ENCODE results near the gene YJEFN3.

Gene YJEFN3

GRCh38 chr19:19506592-19506991 is 22.1 kb upstream of the YJEFN3 start:
- H3K4me1 Mint-ChIP-seq, result no peaks in the 10 kb centered on the region
- no peak overlapping the region for H3K27ac Mint-ChIP-seq
- H3K36me3 Mint-ChIP-seq, result peaks cover 6% of the 10 kb centered on the region

DNA sequence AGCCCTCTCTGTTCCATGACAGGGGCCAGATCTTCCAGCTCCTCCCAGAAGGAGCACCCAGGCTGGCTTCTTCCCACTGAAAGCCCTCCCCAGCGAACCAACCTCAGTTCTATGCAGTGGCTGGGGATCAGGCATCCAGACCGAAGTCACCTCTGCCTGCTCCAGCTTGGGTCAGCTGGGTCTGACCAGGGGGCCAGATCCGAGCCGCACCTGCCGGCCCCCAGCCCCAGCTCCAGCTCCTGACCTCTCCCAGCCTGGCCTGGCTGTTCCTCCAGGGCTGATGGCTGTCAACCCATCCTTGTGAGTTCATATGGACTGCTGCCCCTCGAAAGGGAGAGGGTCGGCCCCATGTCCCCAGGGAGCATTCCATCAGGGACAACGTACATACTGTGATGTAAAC is 21.4 kb upstream of the YJEFN3 start:
- H3K27ac Mint-ChIP-seq, result no peak overlapping the region
- H3K4me1 Mint-ChIP-seq, result no peaks in the 10 kb centered on the region
- H3K36me3 Mint-ChIP-seq, result peaks cover 5% of the 10 kb centered on the region
- no peak overlapping the region for H3K4me3 Mint-ChIP-seq
- H3K9me3 Mint-ChIP-seq, result no peaks in the 10 kb centered on the region
- no peaks in the 10 kb centered on the region for H3K27me3 Mint-ChIP-seq

More at GRCh38 chr19:19506592-19506991, 22.1 kb upstream of the YJEFN3 start:
- Mint-ChIP-seq H3K4me3 (no peak overlapping the region), H3K27me3 (no peaks in the 10 kb centered on the region), H3K9me3 (no peaks in the 10 kb centered on the region)

- H3K27ac Mint-ChIP-seq, result no peak overlapping the region
- H3K4me1 Mint-ChIP-seq, result no peaks in the 10 kb centered on the region
- peaks cover 5% of the 10 kb centered on the region for H3K36me3 Mint-ChIP-seq
- H3K27me3 Mint-ChIP-seq, result no peaks in the 10 kb centered on the region
- H3K4me3 Mint-ChIP-seq, result no peak overlapping the region
- H3K9me3 Mint-ChIP-seq, result no peaks in the 10 kb centered on the region
These were observed 20.5 kb upstream of the YJEFN3 start for GRCh38 chr19:19508217-19508616.

DNA sequence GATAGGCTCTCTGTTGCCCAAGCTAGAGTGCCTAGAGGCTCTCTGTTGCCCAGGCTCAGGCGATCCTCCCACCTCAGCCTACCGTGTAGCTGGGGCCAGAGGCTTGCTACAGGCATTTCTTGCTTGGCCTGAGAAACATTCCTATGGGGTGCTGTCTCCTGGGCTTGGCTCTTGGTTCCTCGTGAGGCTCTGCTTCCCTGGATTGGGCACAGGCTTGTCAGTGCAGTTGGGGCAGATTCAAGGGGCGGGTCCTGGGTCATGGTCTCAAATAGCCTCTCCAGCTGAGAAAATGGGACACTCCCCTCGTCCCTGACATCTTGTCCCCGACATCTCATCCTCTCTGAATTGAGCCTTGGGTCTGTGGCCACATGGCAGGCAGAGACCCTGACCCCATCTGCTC is 18.3 kb upstream of the YJEFN3 start:
- no peaks in the 10 kb centered on the region for H3K27me3 Mint-ChIP-seq
- peak overlapping the region; percentile 70 for H3K27ac Mint-ChIP-seq
- peaks cover 5% of the 10 kb centered on the region for H3K36me3 Mint-ChIP-seq
- no peaks in the 10 kb centered on the region for H3K9me3 Mint-ChIP-seq
- no peaks in the 10 kb centered on the region for H3K4me1 Mint-ChIP-seq
- no peak overlapping the region for H3K4me3 Mint-ChIP-seq

DNA sequence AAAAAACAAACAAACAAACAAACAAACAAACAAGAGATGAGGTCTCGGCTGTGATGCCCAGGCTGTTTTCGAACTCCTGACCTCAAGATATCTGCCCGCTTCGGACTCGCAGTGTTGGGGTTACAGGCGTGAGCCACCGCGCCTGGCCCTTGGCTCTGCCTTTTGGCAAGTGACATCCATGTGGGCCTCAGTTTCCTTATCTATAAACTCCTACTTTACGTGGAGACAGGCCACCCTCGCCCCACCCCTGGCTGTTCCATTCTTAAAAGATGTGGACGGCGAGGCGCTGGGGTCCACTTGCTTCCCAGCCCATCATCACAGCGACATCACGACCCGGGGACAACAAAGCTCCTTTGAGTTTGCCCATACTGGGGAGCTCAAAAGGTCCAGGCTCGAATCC is 15.0 kb upstream of the YJEFN3 start:
- Mint-ChIP-seq H3K27ac (no peak overlapping the region), H3K9me3 (no peaks in the 10 kb centered on the region), H3K4me3 (no peak overlapping the region), H3K36me3 (no peaks in the 10 kb centered on the region), H3K4me1 (peaks cover 11% of the 10 kb centered on the region), H3K27me3 (no peaks in the 10 kb centered on the region)

DNA sequence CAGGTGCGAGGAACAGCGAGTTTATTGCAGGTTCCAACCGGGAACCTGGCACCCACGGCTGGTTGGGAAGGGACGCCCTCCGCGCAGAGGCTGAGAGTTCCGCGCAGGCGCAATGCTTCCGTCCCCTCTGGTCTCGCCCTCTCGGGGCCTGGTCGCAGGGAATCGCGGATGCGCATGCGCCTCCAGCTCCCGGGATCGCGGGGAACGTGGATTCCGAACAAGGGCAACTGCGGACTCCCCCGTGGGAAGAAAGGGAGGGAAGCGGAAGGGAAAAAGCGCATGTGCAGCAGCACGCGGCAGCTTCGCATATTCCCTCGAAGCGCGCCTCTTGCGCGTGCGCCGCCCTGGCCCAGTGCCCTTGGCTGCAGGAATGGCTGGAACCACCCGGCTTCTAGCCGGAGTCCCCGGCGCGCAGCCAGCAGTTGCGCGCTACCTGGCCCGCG is 14.5 kb upstream of the YJEFN3 start:
- H3K27ac Mint-ChIP-seq, result no peak overlapping the region
- H3K4me1 Mint-ChIP-seq, result peaks cover 13% of the 10 kb centered on the region
- no peaks in the 10 kb centered on the region for H3K27me3 Mint-ChIP-seq
- peak overlapping the region; percentile 44 for H3K4me3 Mint-ChIP-seq
- no peaks in the 10 kb centered on the region for H3K9me3 Mint-ChIP-seq
- H3K36me3 Mint-ChIP-seq, result peaks cover 2% of the 10 kb centered on the region

DNA sequence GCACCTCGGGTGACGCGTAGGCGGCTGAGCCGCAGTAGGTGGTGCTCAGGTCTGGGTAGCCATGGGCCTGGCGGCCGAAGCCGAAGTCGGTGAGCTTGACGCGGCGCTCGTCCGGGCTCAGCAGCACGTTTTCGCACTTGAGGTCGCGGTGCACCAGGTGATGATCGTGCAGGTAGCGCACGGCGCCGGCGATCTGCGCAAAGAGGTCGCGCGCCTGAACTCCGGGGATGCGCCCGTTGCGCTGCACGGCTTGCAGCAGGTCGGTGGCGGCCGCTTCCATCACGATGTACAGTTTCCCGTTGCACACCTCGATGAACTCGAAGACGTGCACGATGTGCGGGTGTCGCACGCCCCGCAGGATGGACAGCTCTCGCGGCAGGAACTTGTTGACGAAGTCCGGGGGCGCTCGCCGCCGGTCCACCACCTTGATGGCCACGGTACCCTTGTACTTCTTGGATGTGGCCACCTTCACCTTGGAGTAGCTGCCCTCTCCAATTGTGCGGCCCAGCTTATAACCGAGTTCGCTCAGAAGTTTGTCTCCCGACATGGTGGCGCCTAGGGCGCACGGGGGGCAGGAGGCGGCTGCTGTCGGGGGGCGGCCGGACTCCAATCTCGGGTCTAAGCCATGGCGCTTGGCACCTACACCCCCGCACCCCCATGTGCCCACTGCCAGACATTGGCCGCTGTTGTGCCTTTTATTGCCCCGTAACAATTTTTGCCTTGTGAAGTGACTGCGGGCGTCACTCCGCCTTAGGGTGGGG is 13.7 kb upstream of the YJEFN3 start, which contains the start of gene TSSK6:
TSSK6 (minus strand) TSS at position 668 of the 761 bp plus-strand sequence; CDS start at position 547, 121 bp downstream.
- Mint-ChIP-seq H3K9me3 (no peaks in the 10 kb centered on the region), H3K4me3 (peak within 1 kb of the TSS; percentile 91), H3K4me1 (peaks cover 22% of the 10 kb centered on the region), H3K27ac (peak within 1 kb of the TSS; percentile 93), H3K27me3 (no peaks in the 10 kb centered on the region), H3K36me3 (peaks cover 5% of the 10 kb centered on the region)

DNA sequence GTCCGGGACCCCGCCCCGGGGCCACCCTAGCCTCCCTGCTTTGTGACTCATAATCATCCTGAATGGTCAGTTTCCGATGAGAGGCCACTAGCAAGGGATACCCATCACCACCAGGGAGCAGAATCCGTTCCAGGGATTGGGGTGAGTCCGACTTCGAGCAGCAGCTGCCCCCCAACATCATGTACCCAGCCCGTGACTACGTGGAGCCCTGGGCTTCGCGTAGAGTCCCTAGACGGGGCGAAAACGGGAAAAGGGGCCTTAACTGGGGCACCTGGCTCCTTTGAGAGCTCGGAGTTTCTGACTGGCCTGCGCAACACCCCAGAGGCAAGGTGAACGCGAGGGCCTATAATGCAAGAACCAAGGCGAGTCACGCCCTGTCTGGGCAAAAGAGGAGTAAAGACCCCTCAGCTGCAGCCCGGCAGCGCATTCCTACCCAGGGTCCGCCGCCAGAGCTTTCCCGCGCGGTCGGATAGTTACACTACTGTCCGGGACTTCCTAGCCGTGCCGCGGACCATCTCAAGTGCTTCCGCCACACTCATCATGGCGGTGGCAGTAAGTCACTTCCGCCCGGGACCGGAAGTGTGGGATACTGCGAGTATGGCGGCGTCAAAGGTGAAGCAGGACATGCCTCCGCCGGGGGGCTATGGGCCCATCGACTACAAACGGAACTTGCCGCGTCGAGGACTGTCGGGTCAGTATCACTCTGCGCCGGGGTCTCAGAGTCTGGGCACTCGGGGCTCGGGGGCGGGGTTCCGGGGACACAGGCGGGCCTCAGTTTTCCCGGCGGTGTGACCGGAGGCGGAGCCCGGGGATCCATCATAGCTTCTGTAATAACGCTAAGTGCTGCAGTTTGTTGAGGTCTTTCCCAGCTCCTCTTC is 12.8 kb upstream of the YJEFN3 start, which contains the start of gene NDUFA13:
NDUFA13 (plus strand) TSS at position 584 of the 878 bp plus-strand sequence; CDS start at position 598, 14 bp downstream.
- H3K9me3 Mint-ChIP-seq, result no peaks in the 10 kb centered on the region
- no peaks in the 10 kb centered on the region for H3K27me3 Mint-ChIP-seq
- H3K27ac Mint-ChIP-seq, result peak within 1 kb of the TSS; percentile 93
- H3K4me3 Mint-ChIP-seq, result peak within 1 kb of the TSS; percentile 91
- peaks cover 10% of the 10 kb centered on the region for H3K36me3 Mint-ChIP-seq
- peaks cover 29% of the 10 kb centered on the region for H3K4me1 Mint-ChIP-seq

DNA sequence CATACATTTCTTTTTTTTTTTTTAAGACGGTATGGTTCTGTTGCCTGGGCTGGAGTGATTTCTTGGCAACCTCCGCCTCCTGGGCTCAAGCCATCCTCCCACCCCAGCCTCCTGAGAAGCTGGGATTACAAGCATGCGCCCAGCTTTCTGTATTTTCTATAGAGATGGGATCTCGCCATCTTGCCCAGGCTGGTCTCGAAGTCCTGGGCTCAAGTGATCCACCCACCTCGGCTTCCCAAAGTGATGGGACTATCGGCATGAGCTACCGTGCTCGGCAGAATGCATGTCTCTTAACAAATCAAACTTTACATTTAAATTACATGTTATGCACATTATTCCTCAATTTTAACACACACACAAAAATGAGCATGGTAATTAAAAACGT is 11.5 kb upstream of the YJEFN3 start:
- H3K36me3 Mint-ChIP-seq, result peaks cover 10% of the 10 kb centered on the region
- H3K4me3 Mint-ChIP-seq, result peak overlapping the region; percentile 91
- no peak overlapping the region for H3K27ac Mint-ChIP-seq
- no peaks in the 10 kb centered on the region for H3K27me3 Mint-ChIP-seq
- peaks cover 32% of the 10 kb centered on the region for H3K4me1 Mint-ChIP-seq
- H3K9me3 Mint-ChIP-seq, result no peaks in the 10 kb centered on the region

DNA sequence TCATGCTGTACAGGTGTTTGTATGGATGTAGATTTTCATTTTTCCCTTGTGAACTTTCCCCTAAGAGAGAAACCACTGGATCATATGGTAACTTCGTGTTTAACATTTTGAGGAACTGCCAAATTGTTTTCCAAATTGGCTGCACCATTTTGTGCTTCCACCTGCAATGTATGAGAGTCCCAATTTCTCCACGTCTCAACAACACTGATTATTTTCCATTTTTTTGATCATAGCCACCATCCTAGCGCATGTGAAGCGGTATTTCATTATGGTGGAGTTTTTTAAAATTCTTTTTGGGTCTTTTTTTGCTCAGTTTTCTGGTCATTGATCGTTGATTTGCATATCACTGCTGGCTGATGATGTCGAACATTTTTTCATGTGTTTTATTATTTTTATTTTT is 7.7 kb upstream of the YJEFN3 start:
- Mint-ChIP-seq H3K4me3 (peak overlapping the region; percentile 24), H3K27ac (no peak overlapping the region), H3K27me3 (no peaks in the 10 kb centered on the region), H3K36me3 (peaks cover 10% of the 10 kb centered on the region), H3K4me1 (peaks cover 40% of the 10 kb centered on the region), H3K9me3 (no peaks in the 10 kb centered on the region)

DNA sequence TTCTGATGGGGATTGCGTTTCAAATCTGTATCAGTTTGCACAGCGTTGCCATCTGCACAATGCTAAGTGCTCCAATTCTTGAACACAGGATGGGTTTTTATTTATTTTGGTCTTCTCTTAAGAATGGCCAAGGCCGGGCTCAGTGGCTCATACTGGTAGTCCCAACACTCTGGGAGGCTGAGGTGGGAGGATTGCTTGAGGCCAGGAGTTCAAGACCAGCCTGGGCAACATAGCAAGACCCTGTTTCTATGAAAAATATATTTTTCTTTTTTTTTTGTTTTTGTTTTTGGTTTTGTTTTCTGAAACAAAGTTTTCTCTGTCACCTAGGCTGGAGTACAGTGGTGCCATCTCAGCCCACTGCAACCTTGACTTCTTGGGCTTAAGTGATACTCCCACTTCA is 5.5 kb upstream of the YJEFN3 start:
- Mint-ChIP-seq H3K4me1 (peaks cover 31% of the 10 kb centered on the region), H3K9me3 (no peaks in the 10 kb centered on the region), H3K27me3 (no peaks in the 10 kb centered on the region), H3K4me3 (no peak overlapping the region), H3K27ac (no peak overlapping the region), H3K36me3 (peaks cover 10% of the 10 kb centered on the region)

- Mint-ChIP-seq H3K27me3 (no peaks in the 10 kb centered on the region), H3K36me3 (peaks cover 9% of the 10 kb centered on the region), H3K4me1 (peaks cover 30% of the 10 kb centered on the region), H3K9me3 (no peaks in the 10 kb centered on the region), H3K4me3 (no peak overlapping the region), H3K27ac (no peak overlapping the region)
These were observed 4.7 kb upstream of the YJEFN3 start for GRCh38 chr19:19524053-19524452.

GRCh38 chr19:19525611-19526380 is 2.9 kb upstream of the YJEFN3 start:
- Mint-ChIP-seq H3K27ac (no peak overlapping the region), H3K4me3 (no peak overlapping the region), H3K9me3 (no peaks in the 10 kb centered on the region), H3K27me3 (no peaks in the 10 kb centered on the region), H3K36me3 (peaks cover under 1% of the 10 kb centered on the region), H3K4me1 (peaks cover 13% of the 10 kb centered on the region)

GRCh38 chr19:19526581-19527370 is 1.9 kb upstream of the YJEFN3 start:
- no peak overlapping the region for H3K27ac Mint-ChIP-seq

GRCh38 chr19:19527371-19527656 is 1.4 kb upstream of the YJEFN3 start:
- H3K9me3 Mint-ChIP-seq, result no peaks in the 10 kb centered on the region
- no peak overlapping the region for H3K27ac Mint-ChIP-seq
- peaks cover 13% of the 10 kb centered on the region for H3K4me1 Mint-ChIP-seq
- no peaks in the 10 kb centered on the region for H3K27me3 Mint-ChIP-seq
- H3K36me3 Mint-ChIP-seq, result peaks cover 2% of the 10 kb centered on the region
- H3K4me3 Mint-ChIP-seq, result no peak overlapping the region

More at GRCh38 chr19:19526581-19527370, 1.9 kb upstream of the YJEFN3 start:
- H3K36me3 Mint-ChIP-seq, result no peaks in the 10 kb centered on the region
- peaks cover 9% of the 10 kb centered on the region for H3K4me1 Mint-ChIP-seq
- H3K27me3 Mint-ChIP-seq, result no peaks in the 10 kb centered on the region
- no peak overlapping the region for H3K4me3 Mint-ChIP-seq
- H3K9me3 Mint-ChIP-seq, result no peaks in the 10 kb centered on the region

Data from activated naive CD4-positive, alpha-beta T cell treated with anti-CD3 and anti-CD28 coated beads, Interleukin-2, amount 50 U/mL, for 24 hours (primary cell).